A673 (cell line): ENCODE data around the gene WEE2. TPM values are rescaled to one million over a fixed set of nuclear protein-coding genes. Genes with fewer than 3 reads are reported as not detected.

ENCODE experiments used
- BruUV-seq: library from RNA; stranded (reverse); fragments of 400-500 nt; replicated peaks from 2 replicates; lab custom pipeline; 2021; lab: Mats Ljungman, UMichigan
- CTCF ChIA-PET: fragments of 300-600 bp; sonication (Branson Sonifier 250); formaldehyde crosslinking; loops from one replicate; lab custom pipeline; 2022; ENCODE audit warnings: antibody characterized with exemption; lab: Charles Lee
- POLR2A ChIA-PET: fragments of 300-600 bp; sonication (Branson Sonifier 250); formaldehyde crosslinking; loops from one replicate; lab custom pipeline; 2022; ENCODE audit warnings: antibody characterized with exemption; ENCODE audit not compliant: low non-redundant PET; lab: Charles Lee
- DNase-seq: peaks from one replicate; pipeline ENCODE4 v3.0.0-alpha.2; 2015; ENCODE audit warnings: low spot score
- H3K27ac ChIP-seq: fragments of 200-600 bp; sonication (generic); 2 replicates; pipeline ENCODE4 v1.5.1; 2016; ENCODE audit warnings: mixed run types, low read depth, mild to moderate bottlenecking, mixed read lengths, antibody characterized with exemption, low read length; ENCODE audit not compliant: poor library complexity, severe bottlenecking
- H3K27me3 ChIP-seq: fragments of 200-600 bp; sonication (generic); replicated peaks from 2 replicates; pipeline ENCODE4 v1.6.1; 2017; ENCODE audit warnings: mixed run types, low read depth, mild to moderate bottlenecking, mixed read lengths, antibody characterized with exemption, low read length; ENCODE audit not compliant: insufficient read depth, poor library complexity
- H3K36me3 ChIP-seq: fragments of 200-600 bp; sonication (generic); 2 replicates; pipeline ENCODE4 v1.6.1; 2016; ENCODE audit warnings: mixed run types, mild to moderate bottlenecking, mixed read lengths, antibody characterized with exemption, low read length; ENCODE audit not compliant: insufficient read depth, poor library complexity, severe bottlenecking
- H3K4me1 ChIP-seq: fragments of 200-600 bp; sonication (generic); 2 replicates; pipeline ENCODE4 v1.6.1; 2017; ENCODE audit warnings: mixed run types, mild to moderate bottlenecking, mixed read lengths, antibody characterized with exemption, low read length; ENCODE audit not compliant: insufficient read depth, poor library complexity, severe bottlenecking
- H3K4me3 ChIP-seq: fragments of 200-600 bp; sonication (generic); 2 replicates; pipeline ENCODE4 v1.5.1; 2016; ENCODE audit warnings: low read depth, mixed run types, mild to moderate bottlenecking, mixed read lengths, low read length; ENCODE audit not compliant: poor library complexity, severe bottlenecking
- H3K9me3 ChIP-seq: fragments of 200-600 bp; sonication (generic); 2 replicates; pipeline ENCODE4 v1.6.1; 2016; ENCODE audit warnings: mixed run types, low read depth, mild to moderate bottlenecking, mixed read lengths, antibody characterized with exemption, low read length; ENCODE audit not compliant: poor library complexity, severe bottlenecking
- EZH2 ChIP-seq: fragments of 200-600 bp; sonication (generic); IDR thresholded peaks from 2 replicates; pipeline ENCODE4 v1.6.1; 2017; ENCODE audit warnings: borderline replicate concordance, low read depth, mild to moderate bottlenecking, mixed read lengths, antibody characterized with exemption, low read length; ENCODE audit not compliant: poor library complexity, severe bottlenecking
- intact Hi-C: fragments of 100-400 bp; cut with micrococcal nuclease; formaldehyde crosslinking; loops from one replicate; pipeline ENCODE4 v1.10.0; 2022; ENCODE audit not compliant: unreplicated experiment
- total RNA-seq: library from RNA; stranded (reverse); gene quantifications from 2 replicates; pipeline ENCODE4 v1.2.3, GENCODE V29; 2021
- TF ChIP-seq, protein P1 (sequence below): fragments of 300-800, 200-600 bp; sonication (generic); conservative IDR thresholded peaks from 2 replicates; pipeline ENCODE4 v1.5.1; 2017; ENCODE audit warnings: low read depth, mild to moderate bottlenecking, antibody characterized with exemption, low read length, moderate library complexity, mixed read lengths

The WEE2 gene
- total RNA-seq, 1 experiment from 2014 or later: 0.09 TPM

DNA sequence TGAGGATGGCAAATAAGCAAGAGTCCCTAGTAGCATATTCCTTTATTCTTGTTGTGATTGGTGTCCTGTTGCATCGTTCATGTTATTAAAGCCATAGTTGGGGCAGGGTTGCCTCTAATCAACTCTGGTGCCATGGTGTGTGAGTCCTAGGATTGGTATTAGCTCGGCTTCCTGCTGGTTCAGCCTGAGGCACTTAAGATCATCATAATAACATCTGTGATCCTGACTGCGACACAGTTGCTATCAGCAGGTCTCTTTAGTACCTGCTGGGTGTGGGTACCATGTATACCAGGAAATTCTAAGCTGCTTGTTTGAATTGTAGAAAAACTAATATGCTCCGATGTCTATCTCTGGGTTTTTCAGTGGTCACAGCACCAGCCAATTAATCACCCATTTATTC is 1.6 kb downstream of the WEE2 start:
- no peak for DNase-seq
- no peaks in the 10 kb centered on the region for H3K4me1 ChIP-seq
- TF ChIP-seq, protein P1, sequence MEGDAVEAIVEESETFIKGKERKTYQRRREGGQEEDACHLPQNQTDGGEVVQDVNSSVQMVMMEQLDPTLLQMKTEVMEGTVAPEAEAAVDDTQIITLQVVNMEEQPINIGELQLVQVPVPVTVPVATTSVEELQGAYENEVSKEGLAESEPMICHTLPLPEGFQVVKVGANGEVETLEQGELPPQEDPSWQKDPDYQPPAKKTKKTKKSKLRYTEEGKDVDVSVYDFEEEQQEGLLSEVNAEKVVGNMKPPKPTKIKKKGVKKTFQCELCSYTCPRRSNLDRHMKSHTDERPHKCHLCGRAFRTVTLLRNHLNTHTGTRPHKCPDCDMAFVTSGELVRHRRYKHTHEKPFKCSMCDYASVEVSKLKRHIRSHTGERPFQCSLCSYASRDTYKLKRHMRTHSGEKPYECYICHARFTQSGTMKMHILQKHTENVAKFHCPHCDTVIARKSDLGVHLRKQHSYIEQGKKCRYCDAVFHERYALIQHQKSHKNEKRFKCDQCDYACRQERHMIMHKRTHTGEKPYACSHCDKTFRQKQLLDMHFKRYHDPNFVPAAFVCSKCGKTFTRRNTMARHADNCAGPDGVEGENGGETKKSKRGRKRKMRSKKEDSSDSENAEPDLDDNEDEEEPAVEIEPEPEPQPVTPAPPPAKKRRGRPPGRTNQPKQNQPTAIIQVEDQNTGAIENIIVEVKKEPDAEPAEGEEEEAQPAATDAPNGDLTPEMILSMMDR: no peak
- TF ChIP-seq EZH2: no peak
- H3K36me3 ChIP-seq: no peaks in the 10 kb centered on the region
- intact Hi-C loops: no loop called here
- H3K27ac ChIP-seq: no peak overlapping the region
- H3K4me3 ChIP-seq: no peak overlapping the region
- ChIA-PET CTCF (no interaction called here), POLR2A (no interaction called here)
- H3K9me3 ChIP-seq: no peaks in the 10 kb centered on the region
- BruUV-seq: no TSS peak
- H3K27me3 ChIP-seq: no peaks in the 10 kb centered on the region

GRCh38 chr7:141710301-141710700 is 2.1 kb downstream of the WEE2 start:
- no peak overlapping the region for H3K27ac ChIP-seq
- no peak overlapping the region for H3K4me3 ChIP-seq
- DNase-seq: no peak
- intact Hi-C loops: no loop called here
- TF ChIP-seq, protein P1: no peak
- ChIA-PET CTCF (no interaction called here), POLR2A (no interaction called here)
- peaks cover 3% of the 10 kb centered on the region for H3K27me3 ChIP-seq
- H3K36me3 ChIP-seq: no peaks in the 10 kb centered on the region
- no peaks in the 10 kb centered on the region for H3K4me1 ChIP-seq
- H3K9me3 ChIP-seq: no peaks in the 10 kb centered on the region
- no TSS peak for BruUV-seq

- CTCF ChIA-PET: no interaction called here
- TF ChIP-seq EZH2: no peak
- TF ChIP-seq, protein P1: no peak
- H3K36me3 ChIP-seq: no peaks in the 10 kb centered on the region
These were observed 4.6 kb downstream of the WEE2 start for GRCh38 chr7:141712603-141713255.

More at GRCh38 chr7:141712603-141713255, 4.6 kb downstream of the WEE2 start:
- Histone ChIP-seq H3K4me3 (no peak overlapping the region), H3K27ac (no peak overlapping the region), H3K4me1 (no peaks in the 10 kb centered on the region), H3K9me3 (no peaks in the 10 kb centered on the region), H3K27me3 (peaks cover 20% of the 10 kb centered on the region)
- no TSS peak for BruUV-seq
- intact Hi-C loops: no loop called here
- no peak for DNase-seq
- POLR2A ChIA-PET: no interaction called here
